COR-L47 (cell line): ENCODE results near the gene PEX14.

Experiments
- DNase-seq: peaks from one replicate; lab custom pipeline; 2025; lab: John Stamatoyannopoulos, UW

PEX14 gene

DNA sequence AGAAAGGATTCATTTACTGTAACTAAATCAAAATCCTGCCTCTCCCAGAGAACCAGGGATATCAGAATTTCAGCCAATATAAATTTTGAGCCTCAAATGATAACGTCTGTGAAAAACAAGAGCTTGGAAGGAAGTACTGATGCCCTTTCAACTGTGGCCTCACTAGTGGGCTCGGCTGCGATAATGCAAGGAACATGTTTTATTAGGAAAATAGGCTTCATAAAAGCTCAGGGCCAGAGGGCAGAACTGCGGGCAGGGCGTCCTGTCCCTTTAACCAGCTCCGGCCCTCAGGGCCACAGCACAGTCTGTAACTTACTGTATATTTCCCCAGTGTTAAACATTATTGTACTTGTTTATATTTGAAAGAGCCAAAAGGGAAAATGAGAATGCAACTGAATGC is 122.0 kb downstream of the PEX14 start:
- no peak for DNase-seq

DNA sequence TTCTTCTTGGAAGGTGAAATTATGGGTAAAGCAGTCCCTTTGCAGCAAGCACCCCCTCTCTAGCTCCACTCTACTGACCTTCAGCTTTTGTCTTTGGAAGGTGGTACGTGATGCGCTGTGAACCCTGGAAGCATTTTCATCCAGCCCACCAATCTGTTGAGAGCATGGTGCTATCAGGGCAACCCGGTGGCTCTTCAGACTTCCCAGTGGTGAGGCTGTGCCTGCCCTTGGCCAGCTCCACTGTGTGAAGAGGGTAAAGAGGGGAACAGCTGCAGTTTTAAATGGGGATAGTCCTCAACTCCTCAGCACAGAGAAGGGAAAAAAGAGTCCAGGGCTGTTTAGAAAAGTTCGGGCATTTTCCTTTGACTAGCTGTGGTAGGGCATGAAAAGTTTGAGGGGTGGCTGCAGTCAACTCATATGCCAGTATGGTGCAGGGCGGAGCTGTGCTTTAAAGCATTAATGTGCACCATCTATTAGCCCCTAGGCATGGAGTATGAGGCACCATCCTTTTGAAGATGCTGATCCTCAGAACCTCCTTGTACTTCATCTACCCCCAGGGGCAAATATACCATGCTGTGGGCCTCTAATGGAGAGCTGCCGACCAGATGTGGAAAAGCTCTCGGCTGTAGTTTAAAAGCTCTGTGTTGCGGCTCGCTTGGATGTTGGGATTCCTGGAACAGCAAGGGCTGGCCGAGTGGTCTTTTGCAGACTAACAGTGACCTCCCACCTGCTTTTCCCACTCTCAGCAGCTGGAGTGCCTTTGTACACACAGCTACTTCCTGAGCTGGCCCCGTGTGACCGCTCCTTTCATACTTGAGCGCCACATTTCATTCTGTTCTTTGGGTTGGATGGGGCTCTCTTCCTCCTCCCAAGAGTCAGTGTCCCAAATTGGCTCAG is 123.0 kb downstream of the PEX14 start:
- no peak for DNase-seq

DNA sequence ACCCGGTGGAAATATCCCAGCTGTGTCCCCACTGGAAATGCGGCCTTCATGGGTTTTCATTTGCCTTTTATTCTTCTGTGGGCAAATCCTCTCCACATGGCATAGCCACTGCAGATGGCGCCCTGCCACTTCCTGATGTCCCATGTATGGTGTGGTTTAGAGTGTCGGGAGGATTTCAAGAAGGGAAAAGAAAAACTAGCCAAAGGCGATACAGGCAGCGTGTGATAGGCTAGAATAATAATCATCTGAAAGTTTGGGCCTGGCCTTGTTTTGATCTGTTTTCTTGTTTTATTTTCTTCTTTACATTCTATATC is 123.6 kb downstream of the PEX14 start:
- peak; percentile 52 for DNase-seq

DNA sequence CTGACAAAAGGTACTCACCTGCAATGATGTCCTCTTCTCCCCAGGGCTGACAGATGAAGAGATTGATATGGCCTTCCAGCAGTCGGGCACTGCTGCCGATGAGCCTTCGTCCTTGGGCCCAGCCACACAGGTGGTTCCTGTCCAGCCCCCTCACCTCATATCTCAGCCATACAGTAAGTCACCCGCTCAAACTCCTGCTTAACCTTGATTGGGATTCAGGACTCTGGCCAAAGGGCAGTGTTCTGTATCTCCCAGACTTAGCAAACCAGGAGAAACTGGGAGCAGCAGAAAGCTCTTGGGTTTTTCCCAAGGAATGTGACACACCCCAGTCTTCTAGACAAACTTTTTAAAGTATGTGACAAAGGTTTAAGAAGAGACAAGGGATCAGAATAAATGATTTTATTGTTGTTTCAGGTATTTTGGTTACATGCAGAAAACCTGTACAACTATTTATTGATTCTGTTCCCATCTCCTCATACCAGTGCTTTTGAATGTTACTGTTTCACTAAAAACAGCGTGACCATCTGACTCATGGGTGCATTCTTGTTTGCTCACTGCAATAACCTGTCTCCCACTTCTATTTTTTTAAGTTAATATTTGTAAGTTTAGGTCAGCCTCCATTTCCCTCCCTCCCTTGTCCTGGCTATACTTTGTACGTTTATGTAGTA is 124.6 kb downstream of the PEX14 start:
- DNase-seq: no peak

DNA sequence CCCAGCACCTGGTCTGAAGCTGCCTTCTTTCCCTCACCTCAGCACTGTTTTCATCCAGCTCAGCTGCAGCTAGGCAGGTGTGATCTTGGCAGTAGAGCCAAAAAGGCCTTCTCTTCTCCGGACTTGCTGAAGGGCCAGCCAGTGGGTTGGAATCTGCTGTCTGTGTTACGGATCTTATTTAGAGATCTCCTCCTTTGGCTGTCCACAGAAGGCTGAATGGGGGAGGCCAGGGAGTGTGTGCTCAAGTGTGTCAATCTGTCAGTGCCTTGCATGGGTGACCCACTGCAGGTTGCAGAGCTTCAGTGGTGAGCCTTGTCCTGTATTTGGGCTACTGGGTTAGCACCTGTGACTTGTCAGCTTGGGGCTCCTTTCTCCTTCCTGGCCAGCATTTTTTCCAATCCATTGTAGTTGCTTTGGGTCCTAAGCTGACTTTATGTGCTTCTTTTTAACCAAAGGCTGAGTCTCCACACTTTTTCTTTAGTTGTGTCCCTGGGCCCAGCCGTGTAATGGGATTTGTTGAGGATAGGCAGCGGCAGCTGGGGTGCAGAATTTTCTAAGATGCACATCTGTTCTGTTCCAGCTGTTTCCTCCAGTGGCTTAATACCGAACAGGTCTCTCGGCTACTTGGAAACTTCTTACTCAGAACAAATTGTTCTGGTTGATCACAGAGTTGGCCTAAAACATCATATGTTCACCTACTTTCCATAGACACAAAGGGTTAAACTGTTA is 126.8 kb downstream of the PEX14 start:
- DNase-seq: no peak

DNA sequence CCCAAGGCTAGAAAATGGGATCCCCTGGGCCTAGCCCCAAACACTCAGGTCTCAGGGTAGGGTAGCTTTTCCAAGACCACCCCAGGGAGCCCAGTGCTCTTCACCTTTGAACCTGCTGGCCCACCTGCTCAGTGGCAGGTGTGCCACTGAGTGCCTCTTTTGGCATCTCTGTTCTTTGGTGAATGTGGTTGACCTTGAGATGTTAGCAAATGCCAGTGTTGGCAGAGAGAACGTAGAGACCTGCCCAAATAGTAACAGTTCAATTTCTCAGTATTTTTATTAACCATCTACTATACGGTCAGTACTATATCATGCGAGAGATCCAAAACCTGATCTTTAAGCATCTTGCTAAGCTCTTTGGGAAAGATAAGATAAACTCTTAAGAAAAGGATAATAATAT is 128.2 kb downstream of the PEX14 start:
- no peak for DNase-seq

DNA sequence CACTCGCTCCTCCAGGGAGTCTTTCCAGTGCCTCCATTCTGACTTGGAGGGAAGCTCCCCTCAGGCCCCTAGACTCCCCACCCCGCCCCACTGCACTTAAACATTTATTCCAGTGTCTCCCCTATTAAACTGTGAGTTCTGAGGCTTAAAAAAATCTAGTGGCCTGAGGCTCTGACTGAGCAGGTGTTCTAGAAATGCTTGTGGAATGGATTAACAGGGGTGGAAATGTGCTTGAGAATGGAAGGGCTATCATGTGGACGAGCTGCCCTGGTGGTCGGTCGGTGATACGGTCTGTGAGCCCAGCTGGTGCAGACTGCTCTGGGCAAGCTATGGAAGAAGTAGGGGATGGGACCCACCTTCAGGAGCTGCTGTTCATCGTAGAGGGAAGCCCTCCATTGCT is 130.2 kb downstream of the PEX14 start:
- no peak for DNase-seq

DNA sequence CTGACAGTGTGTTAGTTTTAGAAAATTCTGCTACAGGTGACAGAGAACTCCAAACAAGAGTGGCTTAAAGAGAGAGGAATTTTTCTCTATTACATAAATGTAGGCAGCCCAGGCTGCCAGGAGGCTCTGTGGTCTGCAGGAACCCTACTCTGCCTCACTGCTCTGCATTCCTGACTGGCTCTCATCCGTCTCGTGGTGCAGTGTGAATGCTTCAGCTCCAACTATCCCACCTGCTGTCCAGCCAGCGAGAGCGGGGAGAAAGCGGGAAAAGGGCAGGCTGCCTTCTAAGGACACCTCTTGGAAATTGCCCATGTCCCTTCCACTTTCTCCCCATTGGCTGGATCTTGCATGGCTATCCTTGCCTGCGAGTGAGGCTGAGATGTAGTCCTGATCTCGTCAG is 131.3 kb downstream of the PEX14 start:
- DNase-seq: no peak

DNA sequence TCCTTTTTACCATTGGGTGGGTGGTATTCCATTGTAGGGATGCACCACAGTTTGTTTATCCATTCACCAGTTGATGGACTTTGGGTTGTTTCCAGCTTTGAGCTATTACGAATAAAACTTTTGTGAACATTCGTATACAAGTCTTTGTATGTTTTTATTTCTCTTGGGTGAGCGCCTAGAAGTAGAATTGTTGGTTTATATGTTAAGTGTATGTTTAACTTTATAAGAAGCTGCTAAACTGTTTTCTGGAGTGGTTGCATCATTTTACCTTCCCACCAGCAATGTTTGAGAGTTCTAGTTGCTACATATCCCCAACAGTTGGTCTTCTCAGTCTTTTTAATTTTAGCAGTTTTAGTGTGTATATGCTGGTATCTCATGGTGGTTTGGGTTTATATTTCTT is 132.5 kb downstream of the PEX14 start:
- no peak for DNase-seq

DNA sequence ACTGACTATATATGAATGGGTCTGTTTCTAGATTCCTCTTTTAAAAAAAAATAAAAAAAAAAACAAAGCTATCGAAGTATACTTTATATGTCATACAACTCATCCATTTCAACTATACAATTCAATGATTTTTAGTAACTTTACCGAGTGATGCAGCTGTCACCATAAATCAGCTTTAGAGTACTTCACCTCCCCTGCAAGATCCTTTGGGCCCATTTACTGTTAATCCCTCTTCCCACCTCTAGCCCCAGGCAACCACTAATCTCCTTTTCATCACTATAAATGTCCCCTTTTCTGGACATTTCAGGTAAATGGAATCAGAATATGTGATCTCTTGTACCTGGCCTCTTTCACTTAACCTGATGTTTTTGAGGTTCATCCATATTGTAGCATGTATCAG is 133.9 kb downstream of the PEX14 start:
- DNase-seq: no peak

DNA sequence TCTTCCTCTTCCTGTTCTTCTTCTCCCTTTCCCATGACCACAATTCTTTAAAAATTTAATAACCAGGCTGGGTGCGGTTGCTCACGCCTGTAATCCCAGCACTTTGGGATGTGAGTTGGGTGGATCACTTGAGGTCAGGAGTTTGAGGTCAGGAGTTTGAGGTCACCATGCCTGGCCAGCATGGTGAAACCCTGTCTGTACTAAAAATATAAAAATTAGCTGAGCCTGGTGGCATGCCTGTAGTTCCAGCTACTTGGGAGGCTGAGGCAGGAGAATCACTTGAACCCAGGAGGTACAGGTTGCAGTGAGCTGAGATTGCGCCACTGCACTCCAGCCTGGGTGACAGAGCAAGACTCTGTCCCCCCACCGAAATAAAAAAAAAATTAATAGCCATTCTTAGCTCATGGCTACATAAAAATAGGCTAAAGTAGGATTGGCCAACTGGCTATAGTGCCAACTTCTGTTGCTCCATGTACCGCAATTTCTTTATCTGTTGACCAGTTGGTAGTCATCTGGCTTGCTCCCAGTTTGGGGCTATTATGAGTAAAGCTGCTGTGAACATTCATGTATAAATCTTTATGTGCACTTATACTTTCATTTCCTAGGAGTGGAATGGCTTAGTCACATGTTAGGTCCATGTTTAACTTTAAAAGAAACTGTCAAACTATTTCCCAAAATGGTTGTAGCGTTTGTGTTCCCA is 136.3 kb downstream of the PEX14 start:
- DNase-seq: no peak

DNA sequence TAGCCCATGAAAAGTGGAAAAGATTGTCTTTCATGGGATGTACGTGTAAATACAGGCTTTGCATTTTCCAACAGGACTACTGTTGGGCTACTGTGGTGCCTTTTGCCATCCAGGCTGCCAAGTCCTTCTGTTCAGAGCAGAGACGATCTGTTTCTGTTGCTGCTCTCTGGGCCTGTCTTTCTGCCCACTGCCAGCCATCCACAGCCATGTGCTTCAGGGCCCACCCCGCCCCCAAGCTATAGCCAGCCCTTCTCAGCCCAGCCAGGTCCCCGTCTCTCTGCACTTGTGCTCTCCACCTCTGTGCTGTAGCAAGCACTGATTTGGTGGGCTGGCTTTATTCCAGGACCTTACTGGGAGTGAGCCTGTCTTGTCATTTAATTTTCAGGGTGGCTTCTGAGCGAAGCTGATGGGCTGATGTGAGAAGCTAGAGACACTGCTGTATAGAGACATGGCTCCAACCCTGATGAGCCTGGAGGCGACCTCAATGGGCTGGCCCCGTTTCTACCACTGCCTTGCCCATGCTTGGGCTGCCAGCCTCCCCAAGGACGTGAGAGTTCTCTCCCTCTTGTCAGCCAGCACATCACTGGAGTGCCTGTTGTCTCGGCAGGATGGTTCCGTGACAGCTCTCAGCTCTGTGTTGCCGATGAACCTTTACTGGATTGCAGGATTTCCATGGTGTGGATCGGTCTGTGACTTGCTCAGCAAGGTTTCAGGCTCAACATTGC is 137.8 kb downstream of the PEX14 start:
- no peak for DNase-seq

DNA sequence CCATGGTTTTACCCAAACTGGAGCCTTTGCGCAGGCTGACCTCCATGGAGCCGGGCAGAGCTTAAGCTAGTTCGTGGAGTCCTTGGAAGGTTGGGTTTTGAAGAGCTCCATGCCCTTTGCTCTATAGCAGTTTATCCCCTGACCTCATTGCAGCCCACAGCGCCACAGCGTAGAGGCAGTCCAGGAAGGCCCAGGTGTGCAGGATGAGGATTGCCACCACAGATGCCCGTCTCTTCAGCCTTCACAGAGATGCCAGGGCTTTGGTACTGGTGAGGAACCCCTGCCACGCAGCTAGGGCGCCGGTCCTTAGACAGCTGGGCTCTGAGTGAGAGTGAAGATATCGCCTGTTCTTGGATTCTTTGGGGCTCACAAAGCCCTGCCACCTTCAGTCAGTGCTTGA is 138.6 kb downstream of the PEX14 start:
- no peak for DNase-seq

DNA sequence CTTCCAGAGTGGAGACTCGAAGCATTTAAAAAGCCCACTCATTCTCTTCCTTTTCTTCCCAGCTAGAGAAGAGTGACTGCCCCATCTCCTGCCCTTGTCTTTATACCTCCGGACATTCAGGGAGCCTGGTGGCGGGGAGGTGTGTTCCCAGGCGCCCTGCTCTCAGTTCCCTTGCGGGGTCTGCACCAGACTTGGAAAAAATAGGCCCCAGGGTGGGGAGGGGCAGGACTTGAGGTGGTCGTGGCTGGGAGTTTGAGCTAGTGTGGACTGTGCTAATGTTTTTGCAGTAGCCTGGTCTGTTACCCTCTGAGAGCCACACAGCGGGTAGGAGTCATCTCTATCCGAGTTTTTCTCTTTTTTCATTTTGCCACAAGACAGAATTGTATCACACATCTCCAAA is 139.1 kb downstream of the PEX14 start:
- no peak for DNase-seq

DNA sequence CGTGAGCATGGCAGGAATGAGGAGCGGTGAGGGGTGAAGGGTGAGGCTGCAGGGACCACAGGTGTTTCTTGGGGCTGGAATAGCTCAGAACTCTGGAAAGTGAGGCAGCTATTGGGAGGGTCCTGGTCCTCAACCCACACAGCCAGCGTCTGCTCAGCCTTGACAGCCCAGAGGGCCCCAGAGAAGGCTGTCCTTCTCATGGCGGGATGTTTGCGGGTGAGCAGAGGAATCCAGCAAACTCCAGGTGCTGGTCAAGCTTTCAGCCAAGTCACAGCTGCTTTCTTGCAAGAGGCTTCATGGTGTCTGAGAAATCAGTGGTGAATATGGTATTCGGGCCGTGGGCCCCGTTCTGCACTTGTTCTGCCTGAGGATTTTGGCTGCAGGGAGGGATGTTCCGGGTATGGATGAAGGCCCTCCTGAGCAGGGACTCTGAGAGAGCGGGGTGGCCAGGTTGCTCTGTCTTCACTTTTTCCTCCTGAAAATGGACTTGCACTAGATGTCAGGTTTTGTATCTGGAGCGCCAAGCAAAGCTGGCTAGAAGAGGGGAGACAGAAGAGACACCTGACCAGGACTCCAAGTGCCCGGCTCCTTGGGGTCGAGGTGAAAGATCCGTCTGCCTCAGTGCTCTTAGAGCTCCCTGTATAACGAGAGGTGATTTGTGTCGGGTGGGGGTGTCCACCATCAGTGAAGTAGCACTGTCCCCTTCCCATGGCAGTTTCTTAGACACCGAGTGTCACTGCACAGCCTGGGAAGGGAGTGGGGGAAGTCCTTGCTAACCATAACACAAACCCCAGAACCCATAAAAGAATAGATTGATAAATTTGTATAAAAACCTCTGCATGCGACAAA is 139.9 kb downstream of the PEX14 start:
- DNase-seq: no peak

DNA sequence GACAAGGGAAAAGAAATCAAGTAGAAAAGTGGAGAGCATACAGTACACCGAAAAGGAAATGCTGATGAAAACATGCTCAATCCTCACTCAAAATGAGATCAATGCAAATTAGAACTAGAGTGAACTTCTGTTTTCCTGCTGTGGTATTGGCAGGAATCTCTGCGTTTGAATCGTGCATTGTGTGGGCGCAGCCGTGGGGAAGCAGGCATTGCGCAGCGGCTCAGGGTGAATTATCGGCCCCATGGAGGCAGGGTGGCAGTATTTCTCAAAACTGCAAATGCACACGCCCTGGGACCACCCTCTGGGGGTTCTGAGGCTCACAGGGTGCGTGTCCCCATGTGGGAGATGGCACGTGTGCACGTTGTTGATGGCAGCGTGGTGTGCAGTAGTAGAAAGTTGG is 140.6 kb downstream of the PEX14 start:
- DNase-seq: no peak

DNA sequence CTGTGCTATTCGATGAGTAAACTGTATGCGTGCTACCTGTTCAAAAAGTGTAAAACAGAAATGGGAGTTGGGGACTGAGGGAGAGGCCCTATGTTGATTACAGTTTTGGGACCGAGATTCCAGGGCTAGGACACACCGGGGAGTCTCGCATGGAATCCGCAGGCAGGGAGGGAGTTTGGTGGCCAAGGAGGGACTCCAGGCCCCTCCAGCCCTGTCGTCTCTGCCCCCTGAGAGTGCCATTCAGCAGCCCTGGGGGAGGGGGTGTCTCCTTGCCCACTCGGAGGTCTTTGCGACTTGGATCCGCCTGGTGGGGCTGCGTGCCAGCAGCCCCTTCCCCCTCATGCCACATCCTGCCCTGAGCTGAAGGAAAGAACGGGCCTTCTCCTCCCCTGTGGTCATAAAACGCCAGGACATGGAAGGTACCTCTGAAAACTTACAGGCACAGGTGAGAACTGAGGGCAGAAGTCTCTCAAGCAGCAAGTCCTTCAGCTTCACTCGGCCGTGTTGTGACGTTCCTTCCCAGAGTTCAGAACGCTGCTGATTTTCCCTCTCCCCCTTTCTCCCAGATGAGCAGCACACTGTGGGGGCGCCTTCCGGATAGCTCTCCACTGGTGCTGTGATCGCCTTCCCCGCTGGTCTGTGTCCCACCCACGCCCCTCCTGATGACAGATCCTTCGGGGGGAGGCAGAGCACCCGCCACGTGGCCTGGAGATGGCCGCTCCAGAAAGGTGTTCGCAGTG is 141.4 kb downstream of the PEX14 start:
- DNase-seq: no peak

DNA sequence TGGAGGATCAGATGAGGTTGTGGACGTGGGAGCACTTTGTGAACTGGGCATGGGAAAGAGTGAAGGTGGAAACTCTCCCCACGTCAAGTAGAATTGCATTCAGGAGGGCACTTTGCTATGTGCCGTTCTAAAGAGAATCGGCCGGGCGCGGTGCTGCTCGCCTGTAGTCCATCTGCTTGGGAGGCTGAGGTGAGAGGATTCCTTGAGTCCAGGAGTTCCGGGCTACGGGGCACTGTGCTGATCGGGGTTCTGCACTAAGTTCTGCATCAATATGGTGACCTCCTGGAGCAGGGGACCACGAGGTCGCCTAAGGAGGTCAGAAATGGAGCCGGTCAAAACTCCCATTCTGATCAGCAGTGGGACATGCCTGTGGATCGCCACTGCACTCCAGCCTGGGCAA is 141.9 kb downstream of the PEX14 start:
- no peak for DNase-seq

DNA sequence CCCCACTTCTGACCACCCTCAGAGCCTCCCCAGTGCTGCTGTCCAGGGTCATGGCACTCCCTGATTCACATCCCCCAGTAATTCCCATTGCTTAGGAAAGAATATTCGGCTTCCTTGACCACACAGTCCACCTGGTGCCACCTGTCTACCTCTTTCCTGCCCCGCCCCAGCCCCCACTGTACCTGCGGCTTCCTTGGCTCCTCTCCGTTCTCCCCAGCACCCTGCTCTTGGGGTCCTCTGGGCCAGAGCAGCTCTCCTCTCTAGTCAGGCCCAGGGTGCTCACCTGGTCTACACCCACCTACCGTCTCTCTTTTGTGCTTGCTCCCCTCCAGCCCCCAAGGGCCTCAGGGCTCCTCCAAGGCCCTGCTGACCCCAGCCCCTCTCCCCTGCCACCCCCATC is 142.6 kb downstream of the PEX14 start:
- no peak for DNase-seq
